IMR-90 (cell line): ENCODE data around the gene BMERB1. TPM values are rescaled to one million over a fixed set of nuclear protein-coding genes. Genes with fewer than 3 reads are reported as not detected.

ENCODE experiments used
- ATAC-seq: fragments of 200-7000 bp; cut with Tn5 transposase; 2 replicates; pipeline ENCODE4 v1.9.1; 2020; ENCODE audit warnings: low read depth, mild to moderate bottlenecking, moderate library complexity
- BruUV-seq: library from RNA; stranded (reverse); fragments of 400-500 nt; replicated peaks from 2 replicates; lab custom pipeline; 2021; lab: Mats Ljungman, UMichigan
- CTCF ChIA-PET: fragments of 300-600 bp; formaldehyde crosslinking; extraction: SDS; loops from one replicate; lab custom pipeline; 2021; ENCODE audit warnings: antibody characterized with exemption; lab: Yijun Ruan, JAX
- POLR2A ChIA-PET: fragments of 300-600 bp; sonication (Branson Sonifier 250); formaldehyde crosslinking; loops from one replicate; lab custom pipeline; 2022; ENCODE audit warnings: antibody characterized with exemption; ENCODE audit not compliant: unreplicated experiment; lab: Charles Lee
- DNase-seq: peaks from one replicate; pipeline ENCODE4 v3.0.0; 2013
- H2AFZ ChIP-seq: replicated peaks from 2 replicates; pipeline ENCODE3; 2013; ENCODE audit warnings: low read length, mild to moderate bottlenecking; ENCODE audit not compliant: poor library complexity
- H2AK5ac ChIP-seq: 2 replicates; pipeline ENCODE4 v1.6.1; 2013; ENCODE audit warnings: low read depth, low read length, inconsistent platforms
- H2AK9ac ChIP-seq: replicated peaks from 2 replicates; pipeline ENCODE3; 2013; ENCODE audit warnings: mild to moderate bottlenecking, low read depth, low read length, moderate library complexity; ENCODE audit not compliant: poor library complexity
- H2BK120ac ChIP-seq: 2 replicates; pipeline ENCODE4 v1.6.1; 2013; ENCODE audit warnings: low read depth, low read length, inconsistent platforms
- H2BK15ac ChIP-seq: 3 replicates; pipeline ENCODE4 v1.6.1; 2013; ENCODE audit warnings: low read depth, low read length, inconsistent platforms
- H2BK20ac ChIP-seq: 2 replicates; pipeline ENCODE4 v1.6.1; 2013; ENCODE audit warnings: low read depth, mild to moderate bottlenecking, inconsistent platforms, low read length, moderate library complexity
- H2BK5ac ChIP-seq: 2 replicates; pipeline ENCODE4 v1.6.1; 2013; ENCODE audit warnings: mild to moderate bottlenecking, low read depth, low read length, inconsistent platforms; ENCODE audit not compliant: poor library complexity, severe bottlenecking
- H3K14ac ChIP-seq: replicated peaks from 2 replicates; pipeline ENCODE4 v1.6.1; 2013; ENCODE audit warnings: low read depth, low read length, inconsistent platforms
- H3K18ac ChIP-seq: 2 replicates; pipeline ENCODE4 v1.6.1; 2013; ENCODE audit warnings: low read depth, low read length, control low read depth
- H3K23ac ChIP-seq: 2 replicates; pipeline ENCODE4 v1.6.1; 2013; ENCODE audit warnings: low read depth, low read length, inconsistent platforms
- H3K27ac ChIP-seq: 2 replicates; pipeline ENCODE4 v1.5.1; 2013; ENCODE audit warnings: mild to moderate bottlenecking, control low read depth, low read length; ENCODE audit not compliant: insufficient read depth
- H3K27me3 ChIP-seq: 2 replicates; pipeline ENCODE4 v1.6.1; 2013; ENCODE audit warnings: low read length; ENCODE audit not compliant: control insufficient read depth, insufficient read depth
- H3K36me3 ChIP-seq: 2 replicates; pipeline ENCODE4 v1.6.1; 2013; ENCODE audit warnings: low read length, mixed read lengths; ENCODE audit not compliant: control insufficient read depth, insufficient read depth
- H3K4ac ChIP-seq: 2 replicates; pipeline ENCODE4 v1.6.1; 2013; ENCODE audit warnings: low read depth, low read length, inconsistent platforms
- H3K4me1 ChIP-seq: 2 replicates; pipeline ENCODE4 v1.6.1; 2013; ENCODE audit warnings: low read length, mixed read lengths; ENCODE audit not compliant: control insufficient read depth, insufficient read depth
- H3K4me2 ChIP-seq: 2 replicates; pipeline ENCODE4 v1.6.1; 2013; ENCODE audit warnings: low read depth, mild to moderate bottlenecking, control low read depth, low read length, moderate library complexity
- H3K4me3 ChIP-seq: 2 replicates; pipeline ENCODE4 v1.5.1; 2013; ENCODE audit warnings: low read depth, mild to moderate bottlenecking, control low read depth, low read length, moderate library complexity; ENCODE audit not compliant: insufficient read depth
- H3K56ac ChIP-seq: 2 replicates; pipeline ENCODE4 v1.6.1; 2013; ENCODE audit warnings: low read length, inconsistent platforms; ENCODE audit not compliant: insufficient read depth; ENCODE audit errors: extremely low read depth
- H3K79me1 ChIP-seq, 2 experiments: 2 replicates each; pipeline ENCODE4 v1.6.1; 2013; ENCODE audit warnings: low read length in 2 of 2, inconsistent platforms in 1 of 2, low read depth in 1 of 2
- H3K9ac ChIP-seq: 2 replicates; pipeline ENCODE4 v1.6.1; 2013; ENCODE audit warnings: low read depth, low read length, control low read depth
- H3K9me1 ChIP-seq: 2 replicates; pipeline ENCODE4 v1.6.1; 2013; ENCODE audit warnings: low read length, inconsistent platforms; ENCODE audit not compliant: insufficient read depth
- H3K9me3 ChIP-seq: 2 replicates; pipeline ENCODE4 v1.6.1; 2013; ENCODE audit warnings: low read length; ENCODE audit not compliant: control insufficient read depth, insufficient read depth
- H4K20me1 ChIP-seq: 2 replicates; pipeline ENCODE4 v1.6.1; 2013; ENCODE audit warnings: low read length, inconsistent platforms; ENCODE audit not compliant: insufficient read depth
- H4K5ac ChIP-seq: 2 replicates; pipeline ENCODE4 v1.6.1; 2013; ENCODE audit warnings: mild to moderate bottlenecking, low read depth, low read length, control low read depth
- H4K8ac ChIP-seq, 2 experiments: 2 replicates each; pipeline ENCODE4 v1.6.1; 2013; ENCODE audit warnings: low read depth in 2 of 2, low read length in 2 of 2, control low read depth in 1 of 2, inconsistent platforms in 1 of 2
- H4K91ac ChIP-seq: 2 replicates; pipeline ENCODE4 v1.6.1; 2013; ENCODE audit warnings: low read depth, low read length, inconsistent platforms; ENCODE audit not compliant: insufficient read depth
- BHLHE40 ChIP-seq: fragments of 150-350 bp; IDR thresholded peaks from 2 replicates; pipeline ENCODE4 v1.6.1; 2016; ENCODE audit warnings: mild to moderate bottlenecking, low read depth, low read length
- CEBPB ChIP-seq: IDR thresholded peaks from 2 replicates; pipeline ENCODE4 v1.6.1; 2012; ENCODE audit warnings: low read depth, low read length, improper control_type of control experiment
- CHD1 ChIP-seq: IDR thresholded peaks from 2 replicates; pipeline ENCODE4 v1.6.1; 2012; ENCODE audit warnings: low read depth, low read length, improper control_type of control experiment
- FOS ChIP-seq: fragments of 150-350 bp; IDR thresholded peaks from 2 replicates; pipeline ENCODE4 v1.6.1; 2016; ENCODE audit warnings: low read depth, low read length
- MAFK ChIP-seq: IDR thresholded peaks from 2 replicates; pipeline ENCODE4 v1.6.1; 2012; ENCODE audit warnings: low read depth, low read length, improper control_type of control experiment
- MAZ ChIP-seq: IDR thresholded peaks from 2 replicates; pipeline ENCODE4 v1.6.1; 2012; ENCODE audit warnings: low read depth, mild to moderate bottlenecking, low read length, improper control_type of control experiment, moderate library complexity, borderline replicate concordance
- MXI1 ChIP-seq: IDR thresholded peaks from 2 replicates; pipeline ENCODE4 v1.6.1; 2012; ENCODE audit warnings: low read depth, mild to moderate bottlenecking, low read length, moderate library complexity, borderline replicate concordance
- NFE2L2 ChIP-seq: fragments of 150-350 bp; IDR thresholded peaks from 2 replicates; pipeline ENCODE4 v1.6.1; 2016; ENCODE audit warnings: low read depth, mild to moderate bottlenecking, low read length
- RAD21 ChIP-seq: IDR thresholded peaks from 2 replicates; pipeline ENCODE4 v1.6.1; 2012; ENCODE audit warnings: low read length, improper control_type of control experiment
- RCOR1 ChIP-seq: IDR thresholded peaks from 2 replicates; pipeline ENCODE4 v1.6.1; 2012; ENCODE audit warnings: mild to moderate bottlenecking, low read length, improper control_type of control experiment; ENCODE audit not compliant: insufficient replicate concordance
- RFX5 ChIP-seq: IDR thresholded peaks from 2 replicates; pipeline ENCODE4 v1.8.0; 2012; ENCODE audit warnings: low read depth, mild to moderate bottlenecking, low read length, moderate library complexity
- SMC3 ChIP-seq: fragments of 150-350 bp; IDR thresholded peaks from 2 replicates; pipeline ENCODE4 v1.6.1; 2016; ENCODE audit warnings: low read depth, mild to moderate bottlenecking, antibody characterized with exemption, low read length, moderate library complexity
- WGBS, 2 experiments: methylation state at CpG; one replicate each; pipeline versions ENCODE4 v1.1.5 to v1.1.7; 2013; ENCODE audit warnings: missing lambda C conversion rate in 2 of 2; ENCODE audit not compliant: insufficient read length in 1 of 2; ENCODE audit errors: extremely low coverage in 2 of 2; 5-methylcytosine and 5-hydroxymethylcytosine counted together
- dilution Hi-C: fragments of 300-500 bp; cut with HindIII; formaldehyde crosslinking; loops from one replicate; pipeline ENCODE4 v1.14.3; 2018; ENCODE audit warnings: low sequenced_read_pairs; ENCODE audit not compliant: unreplicated experiment
- in situ Hi-C: fragments of 300-500 bp; cut with MboI; formaldehyde crosslinking; loops from 3 replicates; pipeline ENCODE4 v1.14.3; 2019; ENCODE audit warnings: low sequenced_read_pairs, inconsistent platforms, mixed read lengths
- intact Hi-C: fragments of 100-400 bp; cut with micrococcal nuclease; formaldehyde crosslinking; loops from 2 replicates; pipeline ENCODE4 v1.10.0; 2022
- polyA plus RNA-seq, 3 experiments: library from polyadenylated mRNA; depleted of rRNA; stranded (reverse); fragments of >200 nt; gene quantifications; 2 replicates each; pipeline ENCODE4 v1.2.3, GENCODE V29; 2012; ENCODE audit warnings: low replicate concordance in 1 of 3
- total RNA-seq: library from RNA; depleted of rRNA; stranded (reverse); fragments of >200 nt; gene quantifications from 2 replicates; pipeline ENCODE4 v1.2.3, GENCODE V29; 2012
- TF ChIP-seq, protein P1 (sequence below): fragments of 150-350 bp; IDR thresholded peaks from 2 replicates; pipeline ENCODE4 v1.6.1; 2016; ENCODE audit warnings: low read depth, mild to moderate bottlenecking, low read length, moderate library complexity, borderline replicate concordance
- TF ChIP-seq, protein P2 (sequence below): conservative IDR thresholded peaks from 2 replicates; pipeline ENCODE4 v1.5.1; 2012; ENCODE audit warnings: mild to moderate bottlenecking, low read depth, low read length, improper control_type of control experiment

BMERB1 gene
- total and polyA plus RNA-seq, 2 of the 4 experiments (the other 2 are of a cell fraction), result 22.6 to 32.9 TPM

DNA sequence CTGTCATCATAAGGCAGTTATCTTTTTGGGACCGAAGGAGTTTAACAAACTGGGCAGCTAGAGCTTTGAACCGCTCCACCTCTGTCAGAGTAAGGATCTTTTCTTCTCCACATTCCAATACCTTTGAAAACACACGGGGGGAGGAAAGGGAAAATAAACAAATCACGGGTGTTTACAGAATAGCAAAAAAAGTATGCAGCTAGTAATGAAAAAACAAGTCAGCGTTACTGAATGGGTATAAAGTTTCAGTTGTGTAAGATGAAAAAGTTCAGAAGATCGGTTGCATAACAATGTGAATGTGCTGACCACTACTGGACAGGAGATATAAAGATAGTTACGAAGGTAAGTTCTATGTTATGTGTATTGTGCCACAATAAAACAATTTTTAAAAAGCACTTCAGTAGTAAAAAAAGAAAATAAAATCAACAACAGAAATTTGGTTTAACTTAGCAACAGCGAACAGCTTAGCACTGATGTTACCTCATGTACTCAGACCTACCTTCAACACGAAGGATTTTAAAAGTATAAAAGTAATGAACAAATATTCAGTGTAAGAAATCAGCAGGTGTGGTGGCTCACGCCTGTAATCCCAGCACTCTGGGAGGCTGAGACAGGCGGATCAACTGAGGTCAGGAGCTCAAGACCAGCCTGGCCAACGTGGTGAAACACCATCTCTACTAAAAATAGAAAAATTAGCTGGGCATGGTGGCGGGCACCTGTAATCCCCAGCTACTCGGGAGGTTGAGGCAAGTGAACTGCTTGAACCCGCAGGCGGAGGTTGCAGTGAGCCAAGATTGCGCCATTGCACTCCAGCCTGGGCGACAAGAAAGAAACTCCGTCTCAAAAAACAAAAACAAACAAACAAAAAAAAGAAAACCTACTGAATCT lies 174.3 kb downstream of the BMERB1 start:
- CTCF ChIA-PET, result interaction anchor here (0.5 to 1.1 kb wide), 2 partner anchors 34 to 87 kb away, joined by 3 read pairs; partner anchors contain the start of gene MARF1
- Histone ChIP-seq H3K18ac (no peak overlapping the region; the same call in 1 of the 2 replicates), H3K9me1 (peaks cover 19% of the 10 kb centered on the region), H2BK5ac (peak overlapping the region; percentile 41), H4K5ac (no peak overlapping the region), H3K4me3 (no peak overlapping the region), H4K20me1 (peaks cover 4% of the 10 kb centered on the region; the same call in 1 of the 2 replicates), H3K79me1 (peaks cover 0 to 27% of the 10 kb centered on the region in 2 experiments; a peak in 2 of 4 replicates), H3K9ac (no peak overlapping the region), H3K27ac (peak overlapping the region; percentile 39; the same call in 1 of the 2 replicates), H3K36me3 (peaks cover 56% of the 10 kb centered on the region), H2AFZ (no peak overlapping the region), H2BK15ac (peak overlapping the region; percentile 33; the same call in 1 of the 3 replicates), H3K4ac (0 out of 2 replicates have a peak overlapping the region, but pooled peaks have one; percentile 16), H2AK9ac (no peak overlapping the region), H3K4me1 (peaks cover 10% of the 10 kb centered on the region), H3K23ac (no peak overlapping the region), H3K9me3 (no peaks in the 10 kb centered on the region), H2AK5ac (no peak overlapping the region), H2BK20ac (no peak overlapping the region), H3K56ac (no peak overlapping the region), H3K4me2 (no peak overlapping the region), H3K27me3 (no peaks in the 10 kb centered on the region), H3K14ac (no peak overlapping the region), H4K8ac (no peak overlapping the region), H4K91ac (no peak overlapping the region), H2BK120ac (no peak overlapping the region; the same call in 1 of the 2 replicates)
- POLR2A ChIA-PET, result no interaction called here
- dilution Hi-C loops (no loop called here), intact Hi-C loops (no loop called here), in situ Hi-C loops (no loop called here)
- WGBS, 2 experiments, result 33% methylated on average over 1 of the region's 19 CpGs; no CpG with 5 or more reads in 1 of the 2 experiments
- DNase-seq (peak; percentile 60), ATAC-seq (peak; percentile 12; the same call in 1 of the 2 replicates)
- BruUV-seq, result no TSS peak
- TF ChIP-seq MAZ (no peak), CHD1 (no peak), MXI1 (no peak), NFE2L2 (peak; percentile 3; the same call in 1 of the 2 replicates), RFX5 (peak; percentile 58; the same call in 1 of the 2 replicates), RAD21 (no peak), RCOR1 (no peak), SMC3 (no peak), CEBPB (peak; percentile 73), FOS (no peak), BHLHE40 (no peak), MAFK (no peak)
- TF ChIP-seq, protein P1, sequence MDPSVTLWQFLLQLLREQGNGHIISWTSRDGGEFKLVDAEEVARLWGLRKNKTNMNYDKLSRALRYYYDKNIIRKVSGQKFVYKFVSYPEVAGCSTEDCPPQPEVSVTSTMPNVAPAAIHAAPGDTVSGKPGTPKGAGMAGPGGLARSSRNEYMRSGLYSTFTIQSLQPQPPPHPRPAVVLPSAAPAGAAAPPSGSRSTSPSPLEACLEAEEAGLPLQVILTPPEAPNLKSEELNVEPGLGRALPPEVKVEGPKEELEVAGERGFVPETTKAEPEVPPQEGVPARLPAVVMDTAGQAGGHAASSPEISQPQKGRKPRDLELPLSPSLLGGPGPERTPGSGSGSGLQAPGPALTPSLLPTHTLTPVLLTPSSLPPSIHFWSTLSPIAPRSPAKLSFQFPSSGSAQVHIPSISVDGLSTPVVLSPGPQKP, result no peak
- TF ChIP-seq, protein P2, sequence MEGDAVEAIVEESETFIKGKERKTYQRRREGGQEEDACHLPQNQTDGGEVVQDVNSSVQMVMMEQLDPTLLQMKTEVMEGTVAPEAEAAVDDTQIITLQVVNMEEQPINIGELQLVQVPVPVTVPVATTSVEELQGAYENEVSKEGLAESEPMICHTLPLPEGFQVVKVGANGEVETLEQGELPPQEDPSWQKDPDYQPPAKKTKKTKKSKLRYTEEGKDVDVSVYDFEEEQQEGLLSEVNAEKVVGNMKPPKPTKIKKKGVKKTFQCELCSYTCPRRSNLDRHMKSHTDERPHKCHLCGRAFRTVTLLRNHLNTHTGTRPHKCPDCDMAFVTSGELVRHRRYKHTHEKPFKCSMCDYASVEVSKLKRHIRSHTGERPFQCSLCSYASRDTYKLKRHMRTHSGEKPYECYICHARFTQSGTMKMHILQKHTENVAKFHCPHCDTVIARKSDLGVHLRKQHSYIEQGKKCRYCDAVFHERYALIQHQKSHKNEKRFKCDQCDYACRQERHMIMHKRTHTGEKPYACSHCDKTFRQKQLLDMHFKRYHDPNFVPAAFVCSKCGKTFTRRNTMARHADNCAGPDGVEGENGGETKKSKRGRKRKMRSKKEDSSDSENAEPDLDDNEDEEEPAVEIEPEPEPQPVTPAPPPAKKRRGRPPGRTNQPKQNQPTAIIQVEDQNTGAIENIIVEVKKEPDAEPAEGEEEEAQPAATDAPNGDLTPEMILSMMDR, result peak; percentile 26; the same call in 1 of the 2 replicates
